Spinal cord (tissue), 10 donors: ENCODE results near the gene DOHH. TPM values are rescaled to one million over a fixed set of nuclear protein-coding genes. Genes with fewer than 3 reads are reported as not detected.
A peak's percentile ranks its signal among the peaks of the same experiment; 100 is the strongest.
"Not testable (repeated sequence)": the region's sequence is repeated elsewhere in the genome, so short reads cannot be mapped to it uniquely, and the experiment has no call there.

Experiments used
- DNase-seq, 6 donors: peaks; one replicate each; pipeline versions ENCODE4 v3.0.0 to v3.0.0-alpha.2; 2013 to 2015; ENCODE audit warnings: low spot score in 6 of 6, low read depth in 4 of 6
- H3K27ac ChIP-seq: one replicate; pipeline ENCODE4 v1.5.1; 2013; ENCODE audit warnings: low read depth, low read length, control low read depth
- H3K27me3 ChIP-seq: one replicate; pipeline ENCODE4 v1.6.1; 2013; ENCODE audit warnings: low read length; ENCODE audit not compliant: control insufficient read depth, insufficient read depth
- H3K36me3 ChIP-seq: one replicate; pipeline ENCODE4 v1.6.1; 2013; ENCODE audit warnings: low read length; ENCODE audit not compliant: control insufficient read depth, insufficient read depth
- H3K4me1 ChIP-seq: one replicate; pipeline ENCODE4 v1.6.1; 2013; ENCODE audit warnings: low read length; ENCODE audit not compliant: control insufficient read depth, insufficient read depth
- H3K4me3 ChIP-seq: one replicate; pipeline ENCODE4 v1.5.1; 2013; ENCODE audit warnings: low read depth, low read length, control low read depth
- H3K9me3 ChIP-seq: one replicate; pipeline ENCODE4 v1.6.1; 2013; ENCODE audit warnings: low read length; ENCODE audit not compliant: control insufficient read depth, insufficient read depth
- WGBS: methylation state at CpG from one replicate; pipeline ENCODE4 v1.1.5; 2013; ENCODE audit warnings: missing lambda C conversion rate; ENCODE audit not compliant: insufficient coverage; 5-methylcytosine and 5-hydroxymethylcytosine counted together
- polyA plus RNA-seq, 2 donors: library from polyadenylated mRNA; unstranded; fragments of 120-200 nt; gene quantifications; one replicate each; pipeline ENCODE4 v1.2.1, GENCODE V29; 2013; ENCODE audit not compliant: insufficient read length in 2 of 2
- total RNA-seq, 2 donors: library from RNA; depleted of rRNA in 1 of 2; stranded (reverse); fragments of 120-200 nt in 1 of 2; fragments of >200 nt in 1 of 2; gene quantifications; one replicate each; pipeline versions ENCODE4 v1.2.3 to v1.2.4, GENCODE V29; 2013 to 2014
- donor health status: healthy.

The DOHH gene
- total and polyA plus RNA-seq, 4 donors, result 7.1 to 23.0 (median 14.7) TPM

- peaks cover 38% of the 10 kb centered on the region for H3K4me1 ChIP-seq
- H3K9me3 ChIP-seq, result no peaks in the 10 kb centered on the region
- no peak for DNase-seq
- peaks cover 2% of the 10 kb centered on the region for H3K27me3 ChIP-seq
- peaks cover 85% of the 10 kb centered on the region for H3K36me3 ChIP-seq
- H3K4me3 ChIP-seq, result no peak overlapping the region
- H3K27ac ChIP-seq, result peak overlapping the region; percentile 80
- 71% methylated on average over 14 of the region's 18 CpGs for WGBS
These were observed 43.4 kb downstream of the DOHH start for GRCh38 chr19:3456925-3457527.

GRCh38 chr19:3455960-3456601 is 44.4 kb downstream of the DOHH start:
- Histone ChIP-seq H3K27ac (peak overlapping the region; percentile 25), H3K36me3 (peaks cover 91% of the 10 kb centered on the region), H3K27me3 (peaks cover 2% of the 10 kb centered on the region), H3K9me3 (no peaks in the 10 kb centered on the region), H3K4me1 (peaks cover 38% of the 10 kb centered on the region), H3K4me3 (no peak overlapping the region)
- DNase-seq, result peak in 1 of 6 donors; percentile 51
- 65% methylated on average over 26 of the region's 37 CpGs for WGBS

GRCh38 chr19:3455393-3455955 is 45.0 kb downstream of the DOHH start:
- Histone ChIP-seq H3K4me1 (peaks cover 38% of the 10 kb centered on the region), H3K27ac (peak overlapping the region; percentile 25), H3K4me3 (no peak overlapping the region), H3K27me3 (peaks cover 2% of the 10 kb centered on the region), H3K9me3 (no peaks in the 10 kb centered on the region), H3K36me3 (peaks cover 93% of the 10 kb centered on the region)
- WGBS, result 86% methylated on average over 7 of the region's 7 CpGs
- DNase-seq, result no peak

- Histone ChIP-seq H3K27ac (no peak overlapping the region), H3K27me3 (no peaks in the 10 kb centered on the region), H3K36me3 (peaks cover 93% of the 10 kb centered on the region), H3K4me1 (peaks cover 33% of the 10 kb centered on the region), H3K9me3 (no peaks in the 10 kb centered on the region), H3K4me3 (no peak overlapping the region)
- WGBS, result 96% methylated on average over 13 of the region's 15 CpGs
- DNase-seq, result no peak
These were observed 45.6 kb downstream of the DOHH start for GRCh38 chr19:3454656-3455392.

- no peak for DNase-seq
- Histone ChIP-seq H3K36me3 (peaks cover 93% of the 10 kb centered on the region), H3K4me1 (peaks cover 23% of the 10 kb centered on the region), H3K27me3 (no peaks in the 10 kb centered on the region), H3K9me3 (no peaks in the 10 kb centered on the region), H3K4me3 (no peak overlapping the region), H3K27ac (no peak overlapping the region)
- 90% methylated on average over 25 of the region's 25 CpGs for WGBS
These were observed 46.6 kb downstream of the DOHH start for GRCh38 chr19:3453840-3454239.

- Histone ChIP-seq H3K36me3 (peaks cover 92% of the 10 kb centered on the region), H3K4me1 (peaks cover 14% of the 10 kb centered on the region)
- 98% methylated on average over 9 of the region's 10 CpGs for WGBS
- not testable (repeated sequence) for H3K9me3 ChIP-seq, H3K27me3 ChIP-seq, DNase-seq, H3K4me3 ChIP-seq, H3K27ac ChIP-seq
These were observed 47.6 kb downstream of the DOHH start for GRCh38 chr19:3452942-3453214.

- H3K27me3 ChIP-seq, result no peaks in the 10 kb centered on the region
- H3K4me3 ChIP-seq, result no peak overlapping the region
- WGBS, result 88% methylated on average over 34 of the region's 38 CpGs
- H3K36me3 ChIP-seq, result peaks cover 92% of the 10 kb centered on the region
- no peaks in the 10 kb centered on the region for H3K9me3 ChIP-seq
- DNase-seq, result no peak
- no peak overlapping the region for H3K27ac ChIP-seq
- peaks cover 9% of the 10 kb centered on the region for H3K4me1 ChIP-seq
These were observed 48.1 kb downstream of the DOHH start for GRCh38 chr19:3452171-3452941.

- peaks cover 3% of the 10 kb centered on the region for H3K4me1 ChIP-seq
- no peaks in the 10 kb centered on the region for H3K27me3 ChIP-seq
- no peak overlapping the region for H3K4me3 ChIP-seq
- no peak overlapping the region for H3K27ac ChIP-seq
- H3K9me3 ChIP-seq, result no peaks in the 10 kb centered on the region
- H3K36me3 ChIP-seq, result peaks cover 88% of the 10 kb centered on the region
- DNase-seq, result no peak
- 85% methylated on average over 4 of the region's 10 CpGs for WGBS
These were observed 49.0 kb downstream of the DOHH start for GRCh38 chr19:3451451-3451866.

GRCh38 chr19:3450796-3451411 is 49.6 kb downstream of the DOHH start:
- 53% methylated on average over 8 of the region's 12 CpGs for WGBS
- no peak overlapping the region for H3K27ac ChIP-seq
- no peak overlapping the region for H3K4me3 ChIP-seq
- H3K27me3 ChIP-seq, result no peaks in the 10 kb centered on the region
- peaks cover 88% of the 10 kb centered on the region for H3K36me3 ChIP-seq
- DNase-seq, result no peak
- H3K9me3 ChIP-seq, result no peaks in the 10 kb centered on the region
- H3K4me1 ChIP-seq, result peaks cover 2% of the 10 kb centered on the region
